Subcutaneous abdominal adipose tissue (tissue), 5 donors: ENCODE results near the gene NHLRC4.
"Not testable (repeated sequence)": the region's sequence is repeated elsewhere in the genome, so short reads cannot be mapped to it uniquely, and the experiment has no call there.

Experiments used
- H3K27ac ChIP-seq: one replicate; pipeline ENCODE4 v1.7.0; 2013; ENCODE audit warnings: low read depth, mild to moderate bottlenecking, inconsistent platforms, low read length, moderate library complexity
- H3K27me3 ChIP-seq, 5 donors: one replicate each; pipeline ENCODE4 v1.7.0; 2013; ENCODE audit warnings: low read length in 5 of 5, inconsistent platforms in 1 of 5; ENCODE audit not compliant: control insufficient read depth in 5 of 5, insufficient read depth in 4 of 5
- H3K36me3 ChIP-seq, 5 donors: one replicate each; pipeline ENCODE4 v1.7.0; 2013; ENCODE audit warnings: low read length in 5 of 5; ENCODE audit not compliant: control insufficient read depth in 5 of 5, insufficient read depth in 5 of 5
- H3K4me1 ChIP-seq, 5 donors: one replicate each; pipeline ENCODE4 v1.7.0; 2013; ENCODE audit warnings: low read length in 5 of 5, mild to moderate bottlenecking in 3 of 5, moderate library complexity in 1 of 5; ENCODE audit not compliant: control insufficient read depth in 5 of 5, insufficient read depth in 5 of 5
- H3K4me3 ChIP-seq, 5 donors: one replicate each; pipeline ENCODE4 v1.7.0; 2013; ENCODE audit warnings: low read length in 5 of 5, low read depth in 1 of 5
- H3K9ac ChIP-seq, 5 donors: one replicate each; pipeline ENCODE4 v1.7.0; 2013; ENCODE audit warnings: low read length in 5 of 5, mild to moderate bottlenecking in 4 of 5, moderate library complexity in 3 of 5
- H3K9me3 ChIP-seq, 5 donors: one replicate each; pipeline ENCODE4 v1.7.0; 2013; ENCODE audit warnings: low read length in 5 of 5; ENCODE audit not compliant: control insufficient read depth in 5 of 5
- donor health status: healthy.
- donor health status: healthy.
- donor health status: healthy.
- donor health status: healthy.
- donor health status: healthy.

Gene NHLRC4

DNA sequence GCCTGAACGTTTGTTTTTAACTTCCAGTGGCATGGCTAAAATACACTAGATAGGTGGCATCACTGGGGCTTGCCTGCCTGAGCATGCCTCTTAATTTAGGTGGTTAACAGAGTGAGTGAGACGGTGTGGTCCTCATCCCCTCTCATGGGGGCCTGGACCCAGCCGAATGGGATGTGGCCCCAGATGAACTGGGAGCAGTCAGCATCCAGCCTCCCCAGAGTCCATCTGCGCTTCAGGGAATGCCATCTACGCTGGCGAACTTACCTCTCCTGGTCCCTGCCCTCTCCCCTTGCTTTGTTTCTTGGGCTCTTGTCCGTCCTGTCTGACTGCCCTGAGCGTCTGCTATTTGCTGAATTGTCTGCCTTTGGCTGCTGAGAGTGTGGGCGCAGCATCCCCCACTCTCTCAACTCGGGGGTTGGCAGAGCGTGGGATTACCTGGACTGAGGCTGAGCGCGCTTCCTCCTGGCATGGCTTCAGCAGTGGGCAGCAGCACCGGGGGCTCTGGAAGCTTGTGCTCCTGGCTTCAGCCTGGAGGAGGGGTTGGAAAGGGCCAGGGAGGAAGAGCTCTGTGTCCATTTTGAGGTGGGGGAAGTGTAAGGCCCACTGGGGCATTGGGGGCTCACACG, 25.2 kb downstream of the NHLRC4 start:
- peak overlapping the region in 1 of 5 donors; percentile 64 for H3K9ac ChIP-seq
- no peak overlapping the region for H3K4me3 ChIP-seq
- H3K27me3 ChIP-seq: no peaks in the 10 kb centered on the region
- no peak overlapping the region for H3K27ac ChIP-seq
- H3K36me3 ChIP-seq: peaks cover 0 to 16% (median 8%) of the 10 kb centered on the region in 5 donors
- no peaks in the 10 kb centered on the region for H3K9me3 ChIP-seq
- H3K4me1 ChIP-seq: peaks cover 16 to 51% (median 46%) of the 10 kb centered on the region in 5 donors

- no peaks in the 10 kb centered on the region for H3K27me3 ChIP-seq
- H3K4me3 ChIP-seq: no peak overlapping the region
- no peaks in the 10 kb centered on the region for H3K9me3 ChIP-seq
- H3K27ac ChIP-seq: no peak overlapping the region
- peak overlapping the region in 1 of 5 donors; percentile 64 for H3K9ac ChIP-seq
- peaks cover 15 to 44% (median 40%) of the 10 kb centered on the region in 5 donors for H3K4me1 ChIP-seq
- H3K36me3 ChIP-seq: peaks cover 0 to 16% (median 8%) of the 10 kb centered on the region in 5 donors
These were observed 25.9 kb downstream of the NHLRC4 start for GRCh38 chr16:592518-593306.

GRCh38 chr16:593406-593805, 26.6 kb downstream of the NHLRC4 start:
- H3K36me3 ChIP-seq: peaks cover 0 to 16% (median 8%) of the 10 kb centered on the region in 5 donors
- H3K9ac ChIP-seq: no peak overlapping the region
- peaks cover 13 to 37% (median 33%) of the 10 kb centered on the region in 5 donors for H3K4me1 ChIP-seq
- no peak overlapping the region for H3K4me3 ChIP-seq
- H3K27me3 ChIP-seq: no peaks in the 10 kb centered on the region
- no peaks in the 10 kb centered on the region for H3K9me3 ChIP-seq
- H3K27ac ChIP-seq: no peak overlapping the region

- H3K27me3 ChIP-seq: no peaks in the 10 kb centered on the region
- peaks cover 0 to 18% (median 8%) of the 10 kb centered on the region in 5 donors for H3K36me3 ChIP-seq
- peaks cover 13 to 33% (median 31%) of the 10 kb centered on the region in 5 donors for H3K4me1 ChIP-seq
- no peak overlapping the region for H3K4me3 ChIP-seq
- no peak overlapping the region for H3K27ac ChIP-seq
- no peak overlapping the region for H3K9ac ChIP-seq
- no peaks in the 10 kb centered on the region for H3K9me3 ChIP-seq
These were observed 27.0 kb downstream of the NHLRC4 start for GRCh38 chr16:593807-594206.

DNA sequence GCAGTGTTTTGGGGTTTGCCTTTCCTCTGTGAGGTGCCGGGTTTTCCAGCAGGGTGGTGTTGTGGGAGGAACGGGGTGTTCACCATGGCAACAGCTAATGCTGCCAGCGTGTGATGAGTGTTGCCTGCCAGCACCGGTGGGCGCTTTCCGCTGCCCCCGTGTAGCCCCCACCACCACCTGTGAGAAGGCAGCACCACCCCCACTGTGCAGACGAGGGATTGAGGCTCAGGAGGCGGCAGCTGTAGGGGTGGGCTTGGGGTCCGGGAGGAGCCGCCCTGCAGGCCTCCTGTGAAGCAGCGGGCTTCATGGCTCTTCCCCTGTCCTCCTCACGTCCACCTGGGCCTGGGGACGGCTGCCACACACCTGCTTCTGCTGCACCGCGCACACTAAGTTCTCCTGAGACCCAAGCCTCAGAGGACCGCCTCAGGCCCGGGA, 28.3 kb downstream of the NHLRC4 start:
- no peak overlapping the region for H3K9ac ChIP-seq
- H3K27ac ChIP-seq: no peak overlapping the region
- H3K36me3 ChIP-seq: peaks cover 0 to 28% (median 14%) of the 10 kb centered on the region in 5 donors
- no peaks in the 10 kb centered on the region for H3K27me3 ChIP-seq
- no peaks in the 10 kb centered on the region for H3K9me3 ChIP-seq
- H3K4me3 ChIP-seq: no peak overlapping the region
- H3K4me1 ChIP-seq: peaks cover 13 to 33% (median 31%) of the 10 kb centered on the region in 5 donors

GRCh38 chr16:595942-596735, 29.3 kb downstream of the NHLRC4 start:
- no peak overlapping the region for H3K9ac ChIP-seq
- no peaks in the 10 kb centered on the region for H3K9me3 ChIP-seq

GRCh38 chr16:596736-597060, 29.9 kb downstream of the NHLRC4 start:
- Histone ChIP-seq H3K36me3 (peaks cover 0 to 32% (median 14%) of the 10 kb centered on the region in 5 donors), H3K9me3 (no peaks in the 10 kb centered on the region), H3K4me1 (peaks cover 7 to 20% (median 17%) of the 10 kb centered on the region in 5 donors), H3K4me3 (no peak overlapping the region), H3K9ac (no peak overlapping the region), H3K27me3 (no peaks in the 10 kb centered on the region), H3K27ac (no peak overlapping the region)

More at GRCh38 chr16:595942-596735, 29.3 kb downstream of the NHLRC4 start:
- Histone ChIP-seq H3K4me1 (peaks cover 8 to 25% (median 22%) of the 10 kb centered on the region in 5 donors), H3K36me3 (peaks cover 0 to 29% (median 14%) of the 10 kb centered on the region in 5 donors), H3K4me3 (no peak overlapping the region), H3K27me3 (no peaks in the 10 kb centered on the region), H3K27ac (no peak overlapping the region)

GRCh38 chr16:597655-598054, 30.9 kb downstream of the NHLRC4 start:
- Histone ChIP-seq H3K36me3 (peaks cover 0 to 31% (median 14%) of the 10 kb centered on the region in 5 donors), H3K4me1 (peaks cover 6 to 11% (median 8%) of the 10 kb centered on the region in 5 donors)
- not testable (repeated sequence) for H3K9ac ChIP-seq, H3K4me3 ChIP-seq, H3K9me3 ChIP-seq, H3K27ac ChIP-seq, H3K27me3 ChIP-seq

DNA sequence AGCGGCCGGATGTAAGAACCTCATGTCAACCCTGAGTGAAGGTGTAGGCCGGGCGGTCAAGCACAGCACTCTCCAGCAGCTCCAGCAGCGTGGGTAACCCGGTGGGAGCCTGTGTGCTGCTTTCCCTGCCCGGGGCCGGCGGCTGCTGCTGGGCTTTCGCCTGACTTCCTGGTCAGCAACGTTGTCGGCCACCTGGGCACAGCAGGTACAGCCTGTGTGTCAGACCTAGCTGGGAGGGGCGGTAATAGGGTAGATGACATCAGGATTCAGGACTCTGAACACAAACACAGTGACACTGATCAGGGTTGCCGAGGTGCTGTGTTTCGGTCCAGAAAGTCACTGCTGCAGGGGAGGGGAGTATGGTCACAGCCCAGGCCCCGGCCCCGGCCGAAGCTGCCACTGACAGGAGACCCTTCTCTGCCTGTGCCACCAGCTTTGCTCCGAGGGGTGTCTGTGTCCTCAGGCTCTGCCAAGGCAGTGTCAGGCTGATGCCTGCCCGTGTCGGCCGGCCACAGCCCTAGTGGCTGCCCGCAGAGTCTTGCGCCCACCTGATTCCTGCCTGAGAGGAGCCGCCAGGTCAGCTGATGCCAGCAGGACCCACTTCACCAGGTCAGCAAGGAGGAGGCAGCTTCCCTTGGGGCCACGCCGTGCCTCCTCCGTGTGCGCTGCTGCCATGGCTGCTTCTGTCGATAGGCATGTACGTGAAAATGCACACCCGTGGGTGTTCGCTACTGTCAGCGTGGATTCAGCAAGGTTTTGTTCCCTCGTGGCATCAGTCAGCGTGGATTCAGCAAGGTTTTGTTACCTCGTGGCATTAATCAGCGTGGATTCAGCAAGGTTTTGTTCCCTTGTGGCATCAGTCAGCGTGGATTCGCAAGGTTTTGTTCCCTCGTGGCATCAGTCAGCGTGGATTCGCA, 32.3 kb downstream of the NHLRC4 start:
- H3K36me3 ChIP-seq: peaks cover 0 to 24% (median 12%) of the 10 kb centered on the region in 5 donors
- no peaks in the 10 kb centered on the region for H3K4me1 ChIP-seq
- no peak overlapping the region for H3K4me3 ChIP-seq
- no peak overlapping the region for H3K27ac ChIP-seq
- H3K9me3 ChIP-seq: no peaks in the 10 kb centered on the region
- no peak overlapping the region for H3K9ac ChIP-seq
- no peaks in the 10 kb centered on the region for H3K27me3 ChIP-seq
